Measurements from ENCODE around the gene VARS2. TPM values are rescaled to one million over a fixed set of nuclear protein-coding genes. Genes with fewer than 3 reads are reported as not detected.
"Not testable (repeated sequence)": the region's sequence is repeated elsewhere in the genome, so short reads cannot be mapped to it uniquely, and the experiment has no call there.

The VARS2 gene
- polyA plus RNA-seq, 6 donors from 2014 or later, result 1.2 to 28.4 (median 19.4) TPM

DNA sequence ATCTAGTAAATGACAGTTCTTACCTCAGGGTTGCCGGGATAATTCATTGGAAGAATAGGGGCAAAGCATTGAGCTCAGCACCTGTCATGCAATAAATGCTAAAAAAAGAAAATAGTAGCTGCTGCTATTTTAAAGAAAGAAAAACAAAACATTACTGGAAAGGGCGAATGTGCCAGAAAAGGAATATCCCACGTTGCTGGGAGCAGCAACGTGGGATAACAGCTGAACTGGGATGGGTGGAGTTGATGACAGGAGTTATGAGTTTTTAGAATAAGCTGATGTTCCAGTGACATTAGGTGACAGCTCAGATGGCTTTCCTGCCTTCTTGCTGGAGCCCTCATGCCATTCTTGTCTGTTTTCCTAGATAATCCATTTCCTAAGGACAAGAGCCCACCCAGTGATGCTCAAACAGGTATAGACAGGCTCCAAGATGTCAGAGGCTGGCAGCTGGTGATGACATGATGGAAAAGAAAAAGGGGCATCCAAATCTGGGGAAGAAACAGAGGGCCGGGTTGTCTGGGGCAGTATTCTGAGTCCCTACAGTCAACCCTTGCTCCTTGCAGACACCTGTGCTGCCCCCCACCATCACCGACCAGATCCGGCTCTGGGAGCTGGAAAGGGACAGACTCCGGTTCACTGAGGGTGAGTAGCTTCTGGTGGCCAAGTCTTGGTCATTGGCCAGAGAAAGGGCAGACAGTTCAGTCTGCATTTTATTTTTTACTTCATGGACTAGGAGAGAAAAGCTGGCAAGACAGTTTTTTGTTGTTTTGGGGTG is 1.1 kb upstream of the VARS2 start:
- H3K36me3 Mint-ChIP-seq, result peaks cover 5 to 14% of the 10 kb centered on the region in 2 donors
- peaks cover 38 to 52% (median 44%) of the 10 kb centered on the region in 3 donors for H3K4me1 Mint-ChIP-seq
- H3K4me3 Mint-ChIP-seq, result peak overlapping the region; percentile 84 to 98 (median 94)
- H3K27me3 Mint-ChIP-seq, result no peaks in the 10 kb centered on the region
- DNase-seq (no peak), ATAC-seq (ENCODE audit: low read depth in 2 of 2) (no peak)
- H3K9me3 Mint-ChIP-seq, result no peaks in the 10 kb centered on the region
- H3K27ac Mint-ChIP-seq, result peak overlapping the region in 3 of 6 donors; percentile 62 to 70 (median 64)

DNA sequence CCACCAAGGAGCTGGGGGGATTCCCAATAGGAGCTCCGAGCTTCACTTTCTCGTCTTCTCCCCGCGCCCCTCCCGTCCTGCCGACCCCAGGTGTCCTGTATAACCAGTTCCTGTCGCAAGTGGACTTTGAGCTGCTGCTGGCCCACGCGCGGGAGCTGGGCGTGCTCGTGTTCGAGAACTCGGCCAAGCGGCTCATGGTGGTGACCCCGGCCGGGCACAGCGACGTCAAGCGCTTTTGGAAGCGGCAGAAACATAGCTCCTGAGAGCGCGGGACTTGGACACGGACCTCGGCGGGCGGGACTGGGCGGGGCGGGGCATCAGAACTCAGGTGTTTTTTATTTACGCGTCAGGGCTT is 340 bp upstream of the VARS2 start:
- DNase-seq, result peak; percentile 11
- Mint-ChIP-seq H3K36me3 (peaks cover 8 to 14% of the 10 kb centered on the region in 2 donors), H3K4me1 (peaks cover 31 to 44% (median 40%) of the 10 kb centered on the region in 3 donors), H3K9me3 (no peaks in the 10 kb centered on the region), H3K27ac (peak overlapping the region in 5 of 6 donors; percentile 20 to 70 (median 58)), H3K4me3 (peak overlapping the region; percentile 84 to 98 (median 94)), H3K27me3 (no peaks in the 10 kb centered on the region)
- no peak for ATAC-seq (ENCODE audit: low read depth in 2 of 2)

GRCh38 chr6:30914854-30915590 is 984 bp downstream of the VARS2 start:
- no peak for ATAC-seq (ENCODE audit: low read depth in 2 of 2)
- DNase-seq, result no peak
- H3K27me3 Mint-ChIP-seq, result no peaks in the 10 kb centered on the region
- peak overlapping the region; percentile 84 to 98 (median 94) for H3K4me3 Mint-ChIP-seq
- no peaks in the 10 kb centered on the region for H3K9me3 Mint-ChIP-seq
- peaks cover 18 to 21% of the 10 kb centered on the region in 2 donors for H3K36me3 Mint-ChIP-seq
- peaks cover 25 to 37% (median 34%) of the 10 kb centered on the region in 3 donors for H3K4me1 Mint-ChIP-seq
- peak overlapping the region in 5 of 6 donors; percentile 64 to 90 (median 81) for H3K27ac Mint-ChIP-seq

- peak; percentile 20 for DNase-seq
- no peaks in the 10 kb centered on the region for H3K9me3 Mint-ChIP-seq
- peaks cover 18 to 26% of the 10 kb centered on the region in 2 donors for H3K36me3 Mint-ChIP-seq
- H3K27me3 Mint-ChIP-seq, result no peaks in the 10 kb centered on the region
- peaks cover 25 to 37% (median 34%) of the 10 kb centered on the region in 3 donors for H3K4me1 Mint-ChIP-seq
- ATAC-seq (ENCODE audit: low read depth in 2 of 2), result no peak
- H3K4me3 Mint-ChIP-seq, result peak overlapping the region; percentile 82 to 98 (median 94)
- H3K27ac Mint-ChIP-seq, result peak overlapping the region in 2 of 6 donors; percentile 29 to 46
Measured at GRCh38 chr6:30915591-30915946, 1.5 kb downstream of the VARS2 start.

DNA sequence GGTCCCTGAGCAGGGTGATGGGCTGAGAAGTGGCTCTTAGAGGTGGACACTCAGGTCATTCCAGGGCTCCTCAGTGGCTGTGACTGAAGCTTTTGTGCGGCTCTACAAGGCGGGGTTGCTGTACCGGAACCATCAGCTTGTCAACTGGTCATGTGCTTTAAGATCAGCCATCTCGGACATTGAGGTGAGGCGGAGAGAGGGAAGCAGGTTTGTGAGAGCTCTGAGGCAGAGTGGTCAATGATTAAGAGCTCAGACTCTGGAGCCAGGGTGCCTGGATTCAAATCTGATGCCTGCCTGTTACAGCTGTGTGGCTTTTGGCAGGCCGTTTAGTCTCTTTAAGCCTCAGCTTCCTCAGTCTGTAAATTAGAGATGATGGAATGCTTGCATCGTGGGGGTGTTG is 3.0 kb downstream of the VARS2 start:
- no peaks in the 10 kb centered on the region for H3K27me3 Mint-ChIP-seq
- H3K27ac Mint-ChIP-seq, result no peak overlapping the region
- peak overlapping the region in 2 of 8 donors; percentile 7 to 98 for H3K4me3 Mint-ChIP-seq
- DNase-seq (no peak), ATAC-seq (ENCODE audit: low read depth in 2 of 2) (no peak)
- peaks cover 4 to 39% of the 10 kb centered on the region in 2 donors for H3K36me3 Mint-ChIP-seq
- no peaks in the 10 kb centered on the region for H3K9me3 Mint-ChIP-seq
- H3K4me1 Mint-ChIP-seq, result peaks cover 26 to 34% (median 34%) of the 10 kb centered on the region in 3 donors

DNA sequence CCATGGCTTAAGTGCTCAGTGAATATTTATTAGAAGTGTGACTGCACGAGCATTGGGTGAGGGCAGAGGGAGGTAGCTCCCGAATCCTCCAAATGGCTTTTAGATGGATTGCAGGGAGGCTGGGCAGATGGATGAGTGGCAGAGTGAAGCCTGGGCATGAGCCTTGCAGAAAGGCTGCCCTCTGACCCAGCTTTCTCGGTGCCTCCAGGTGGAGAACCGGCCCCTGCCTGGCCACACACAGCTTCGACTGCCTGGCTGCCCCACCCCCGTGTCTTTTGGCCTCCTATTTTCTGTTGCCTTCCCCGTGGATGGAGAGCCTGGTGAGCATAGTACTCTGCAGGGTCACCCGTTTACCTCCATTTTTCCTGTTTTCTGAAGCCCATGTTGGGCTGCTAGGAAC is 3.4 kb downstream of the VARS2 start:
- H3K9me3 Mint-ChIP-seq, result no peaks in the 10 kb centered on the region
- H3K36me3 Mint-ChIP-seq, result peaks cover 8 to 43% of the 10 kb centered on the region in 2 donors
- ATAC-seq (ENCODE audit: low read depth in 2 of 2) (no peak), DNase-seq (no peak)
- peak overlapping the region in 1 of 8 donors; percentile 48 for H3K4me3 Mint-ChIP-seq
- no peaks in the 10 kb centered on the region for H3K27me3 Mint-ChIP-seq
- H3K27ac Mint-ChIP-seq, result no peak overlapping the region
- H3K4me1 Mint-ChIP-seq, result peaks cover 26 to 34% (median 30%) of the 10 kb centered on the region in 3 donors

DNA sequence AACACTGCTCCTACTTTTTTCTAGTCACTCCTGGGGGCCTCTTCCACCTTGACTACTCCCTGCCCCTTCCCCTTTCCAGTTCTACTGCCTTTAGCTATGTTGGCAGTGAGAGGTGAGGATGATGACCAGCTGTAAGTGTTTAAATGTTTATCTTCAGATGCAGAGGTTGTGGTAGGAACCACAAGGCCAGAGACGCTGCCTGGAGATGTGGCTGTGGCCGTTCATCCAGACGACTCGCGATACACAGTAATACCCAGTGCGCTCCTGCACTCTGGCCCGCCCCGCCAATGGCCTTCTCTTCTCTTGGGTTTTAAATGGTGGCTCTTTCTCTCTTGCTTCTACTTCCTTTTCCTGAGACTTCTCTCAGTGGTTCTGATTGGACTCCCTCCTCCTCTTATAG is 4.6 kb downstream of the VARS2 start:
- Mint-ChIP-seq H3K4me3 (peak overlapping the region in 1 of 8 donors; percentile 9), H3K27ac (no peak overlapping the region), H3K36me3 (peaks cover 9 to 52% of the 10 kb centered on the region in 2 donors)

DNA sequence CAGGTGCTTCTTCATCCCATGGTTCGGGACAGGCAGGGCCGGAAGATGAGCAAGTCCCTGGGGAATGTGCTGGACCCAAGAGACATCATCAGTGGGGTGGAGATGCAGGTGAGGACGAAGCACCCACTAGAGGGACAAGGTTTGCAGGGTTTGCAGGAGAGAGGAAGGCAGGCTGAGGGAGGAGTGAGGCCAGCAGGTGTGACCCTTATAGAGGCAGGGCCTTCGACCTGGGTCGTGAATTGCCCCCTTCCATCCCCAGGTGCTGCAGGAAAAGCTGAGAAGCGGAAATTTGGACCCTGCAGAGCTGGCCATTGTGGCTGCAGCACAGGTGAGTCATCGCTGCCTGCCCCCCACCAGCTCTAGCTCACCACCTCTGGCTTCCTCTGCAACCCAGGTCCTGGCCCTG is 8.4 kb downstream of the VARS2 start:
- H3K9me3 Mint-ChIP-seq, result no peaks in the 10 kb centered on the region
- H3K4me3 Mint-ChIP-seq, result peak overlapping the region in 1 of 8 donors; percentile 59
- H3K27ac Mint-ChIP-seq, result no peak overlapping the region
- peaks cover 9 to 52% of the 10 kb centered on the region in 2 donors for H3K36me3 Mint-ChIP-seq
- peaks cover 0 to 5% (median 4%) of the 10 kb centered on the region in 3 donors for H3K4me1 Mint-ChIP-seq
- no peak for ATAC-seq (ENCODE audit: low read depth in 2 of 2)
- no peak for DNase-seq
- no peaks in the 10 kb centered on the region for H3K27me3 Mint-ChIP-seq

More for the DNA sequence above, 4.6 kb downstream of the VARS2 start:
- DNase-seq, result no peak
- ATAC-seq (ENCODE audit: low read depth in 2 of 2), result no peak
- Mint-ChIP-seq H3K9me3 (no peaks in the 10 kb centered on the region), H3K4me1 (peaks cover 21 to 34% (median 24%) of the 10 kb centered on the region in 3 donors), H3K27me3 (no peaks in the 10 kb centered on the region)

- not testable (repeated sequence) for H3K27me3 Mint-ChIP-seq; H3K4me3 Mint-ChIP-seq; H3K4me1 Mint-ChIP-seq; ATAC-seq (ENCODE audit: low read depth in 2 of 2); DNase-seq
- H3K9me3 Mint-ChIP-seq, result peaks cover 3 to 12% (median 6%) of the 10 kb centered on the region in 7 donors
- peaks cover 17 to 54% of the 10 kb centered on the region in 2 donors for H3K36me3 Mint-ChIP-seq
- H3K27ac Mint-ChIP-seq, result peak overlapping the region in 1 of 6 donors; percentile 80
Measured at GRCh38 chr6:30924040-30924627, 10.1 kb downstream of the VARS2 start.

- no peak for ATAC-seq (ENCODE audit: low read depth in 2 of 2)
- DNase-seq, result no peak
- H3K4me1 Mint-ChIP-seq, result peaks cover 0 to 5% (median 0%) of the 10 kb centered on the region in 3 donors
- peaks cover 13 to 29% of the 10 kb centered on the region in 2 donors for H3K36me3 Mint-ChIP-seq
- no peaks in the 10 kb centered on the region for H3K27me3 Mint-ChIP-seq
- peaks cover 3 to 13% (median 9%) of the 10 kb centered on the region in 7 donors for H3K9me3 Mint-ChIP-seq
- H3K4me3 Mint-ChIP-seq, result peak overlapping the region in 1 of 8 donors; percentile 35
- no peak overlapping the region for H3K27ac Mint-ChIP-seq
Measured at GRCh38 chr6:30926644-30927043, 12.6 kb downstream of the VARS2 start.

DNA sequence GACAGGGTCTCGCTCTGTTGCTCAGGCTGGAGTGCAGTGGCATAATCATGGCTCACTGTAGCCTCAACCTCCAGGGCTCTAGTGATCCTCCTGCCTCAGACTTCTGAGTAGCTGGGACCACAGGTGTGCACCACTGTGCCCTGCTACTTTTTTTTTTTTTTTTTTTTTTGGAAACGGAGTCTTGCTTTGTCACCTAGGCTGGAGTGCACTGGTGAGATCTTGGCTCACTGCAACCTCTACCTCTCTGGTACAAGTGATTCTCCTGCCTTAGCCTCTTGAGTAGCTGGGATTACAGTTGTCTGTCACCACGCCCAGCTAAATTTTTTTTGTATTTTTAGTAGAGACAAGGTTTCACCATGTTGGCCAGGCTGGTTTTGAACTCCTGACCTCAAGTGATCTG is 13.0 kb downstream of the VARS2 start:
- Mint-ChIP-seq H3K9me3 (peaks cover 3 to 13% (median 9%) of the 10 kb centered on the region in 7 donors), H3K27ac (peak overlapping the region in 1 of 6 donors; percentile 21), H3K36me3 (peaks cover 13 to 27% of the 10 kb centered on the region in 2 donors)
- H3K27me3 Mint-ChIP-seq; ATAC-seq (ENCODE audit: low read depth in 2 of 2); H3K4me1 Mint-ChIP-seq; DNase-seq; H3K4me3 Mint-ChIP-seq: not testable (repeated sequence)

DNA sequence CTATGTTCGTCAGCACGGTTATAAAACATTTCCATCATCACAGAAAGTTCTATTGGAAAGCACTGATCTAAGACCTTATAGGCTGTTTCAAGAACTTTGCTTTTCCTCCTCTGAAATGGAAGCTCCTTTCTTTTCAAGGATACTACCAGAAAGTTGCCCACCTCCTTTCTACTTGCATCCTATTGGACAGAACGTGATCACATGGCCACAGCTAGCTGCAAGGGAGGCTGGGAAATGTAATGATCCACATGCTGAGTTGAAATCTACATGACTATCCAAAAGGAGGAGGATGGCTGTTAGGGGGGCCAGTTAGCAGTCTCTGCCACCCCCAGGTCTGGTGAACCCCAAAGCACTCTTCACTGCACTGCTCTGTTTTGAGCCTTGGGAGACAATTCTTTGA is 14.6 kb downstream of the VARS2 start:
- Mint-ChIP-seq H3K27me3 (peaks cover 0 to 5% (median 0%) of the 10 kb centered on the region in 3 donors), H3K4me3 (no peak overlapping the region), H3K4me1 (no peaks in the 10 kb centered on the region), H3K9me3 (peaks cover 3 to 13% (median 9%) of the 10 kb centered on the region in 7 donors), H3K36me3 (peaks cover 8 to 14% of the 10 kb centered on the region in 2 donors), H3K27ac (no peak overlapping the region)
- DNase-seq (no peak), ATAC-seq (ENCODE audit: low read depth in 2 of 2) (no peak)

GRCh38 chr6:30930506-30930905 is 16.5 kb downstream of the VARS2 start:
- H3K27me3 Mint-ChIP-seq, result peaks cover 0 to 11% (median 10%) of the 10 kb centered on the region in 3 donors
- H3K9me3 Mint-ChIP-seq, result peaks cover 3 to 13% (median 9%) of the 10 kb centered on the region in 7 donors
- no peak for ATAC-seq (ENCODE audit: low read depth in 2 of 2)
- H3K36me3 Mint-ChIP-seq, result peaks cover 8 to 14% of the 10 kb centered on the region in 2 donors
- H3K4me3 Mint-ChIP-seq, result no peak overlapping the region
- no peaks in the 10 kb centered on the region for H3K4me1 Mint-ChIP-seq
- DNase-seq, result no peak
- no peak overlapping the region for H3K27ac Mint-ChIP-seq
